Activated T-cell treated with anti-CD3 and anti-CD28 coated beads, Interleukin-2, amount 50 U/mL, for 72 hours (primary cell): ENCODE results near the gene PDE4DIP. TPM values are rescaled to one million over a fixed set of nuclear protein-coding genes. Genes with fewer than 3 reads are reported as not detected.
A peak's percentile ranks its signal among the peaks of the same experiment; 100 is the strongest.
"Not testable (repeated sequence)": the region's sequence is repeated elsewhere in the genome, so short reads cannot be mapped to it uniquely, and the experiment has no call there.

ENCODE experiments used
- ATAC-seq, 2 donors: fragments of 150-1000 bp; cut with Tn5 transposase; replicated peaks in 1 of 2; 2 replicates each; pipeline ENCODE4 v1.10.0; 2021; ENCODE audit warnings: moderate library complexity in 2 of 2, mild to moderate bottlenecking in 1 of 2
- DNase-seq, 2 donors: peaks; one replicate each; pipeline ENCODE4 v3.0.0; 2021 to 2022; ENCODE audit warnings: mixed read lengths in 1 of 2
- H3K27ac Mint-ChIP-seq: one replicate; pipeline ENCODE4 v1.8.0; 2022; ENCODE audit warnings: mild to moderate bottlenecking, moderate library complexity, mixed read lengths
- H3K27me3 Mint-ChIP-seq: one replicate; pipeline ENCODE4 v1.8.0; 2022; ENCODE audit warnings: low read depth, mixed read lengths
- H3K36me3 Mint-ChIP-seq, 2 donors: one replicate each; pipeline ENCODE4 v1.8.0; 2022; ENCODE audit warnings: mixed read lengths in 2 of 2, mild to moderate bottlenecking in 1 of 2; ENCODE audit not compliant: insufficient read depth in 2 of 2
- H3K4me1 Mint-ChIP-seq: one replicate; pipeline ENCODE4 v1.8.0; 2022; ENCODE audit warnings: low read depth, mixed read lengths
- H3K4me3 Mint-ChIP-seq, 2 donors: one replicate each; pipeline ENCODE4 v1.8.0; 2022; ENCODE audit warnings: mild to moderate bottlenecking in 2 of 2, mixed read lengths in 2 of 2, moderate library complexity in 2 of 2
- H3K9me3 Mint-ChIP-seq, 2 donors: one replicate each; pipeline ENCODE4 v1.8.0; 2022; ENCODE audit warnings: mixed read lengths in 2 of 2
- total RNA-seq, 2 donors: library from RNA; stranded (reverse); gene quantifications; one replicate each; pipeline ENCODE4 v1.2.3, GENCODE V29; 2022

The PDE4DIP gene
- total RNA-seq, 2 donors from 2014 or later, result 55.7 to 63.8 TPM

DNA sequence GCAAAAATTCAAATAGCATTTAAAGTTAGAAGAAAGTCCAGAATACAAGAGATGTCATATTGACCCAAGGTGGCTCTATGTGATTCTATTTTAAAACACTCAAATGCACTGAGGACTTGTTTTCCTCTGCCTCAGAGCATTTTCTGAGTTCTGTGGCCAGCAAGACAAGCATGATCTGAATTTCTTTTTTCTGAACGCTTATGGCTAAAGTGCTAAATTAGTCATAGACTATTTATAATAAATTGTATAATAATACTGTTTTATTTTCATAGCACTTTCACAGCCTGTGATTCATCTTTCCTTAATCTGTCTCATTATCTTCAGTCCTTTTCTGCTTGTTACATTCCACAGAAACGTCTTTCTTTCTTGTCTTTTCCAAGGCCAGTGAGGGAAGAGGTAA, 7.5 kb downstream of the PDE4DIP start:
- not testable (repeated sequence) for H3K4me1 Mint-ChIP-seq, H3K27me3 Mint-ChIP-seq, H3K4me3 Mint-ChIP-seq, H3K27ac Mint-ChIP-seq, ATAC-seq, DNase-seq, H3K9me3 Mint-ChIP-seq, H3K36me3 Mint-ChIP-seq

DNA sequence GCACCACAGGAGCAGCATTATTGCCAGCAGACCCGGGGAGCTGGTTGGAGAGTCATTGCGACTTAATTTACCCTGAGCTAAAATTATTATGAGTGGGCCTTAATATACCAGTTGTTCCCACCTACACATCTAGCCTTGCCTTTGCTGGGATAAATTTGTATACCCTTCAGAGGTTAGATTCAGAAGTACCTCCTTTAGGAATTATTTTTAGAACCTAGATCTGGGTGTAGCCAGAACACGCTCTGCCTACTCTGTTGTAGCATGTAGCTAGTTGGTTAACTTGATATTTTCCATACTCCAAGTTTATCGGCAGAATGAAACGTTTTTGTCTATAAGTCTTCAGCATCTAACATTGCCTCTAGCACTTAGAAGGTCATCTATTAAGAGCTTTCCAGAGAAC, 9.1 kb downstream of the PDE4DIP start:
- not testable (repeated sequence) for H3K9me3 Mint-ChIP-seq, H3K4me1 Mint-ChIP-seq, H3K36me3 Mint-ChIP-seq, H3K27ac Mint-ChIP-seq, ATAC-seq, H3K27me3 Mint-ChIP-seq, DNase-seq, H3K4me3 Mint-ChIP-seq

DNA sequence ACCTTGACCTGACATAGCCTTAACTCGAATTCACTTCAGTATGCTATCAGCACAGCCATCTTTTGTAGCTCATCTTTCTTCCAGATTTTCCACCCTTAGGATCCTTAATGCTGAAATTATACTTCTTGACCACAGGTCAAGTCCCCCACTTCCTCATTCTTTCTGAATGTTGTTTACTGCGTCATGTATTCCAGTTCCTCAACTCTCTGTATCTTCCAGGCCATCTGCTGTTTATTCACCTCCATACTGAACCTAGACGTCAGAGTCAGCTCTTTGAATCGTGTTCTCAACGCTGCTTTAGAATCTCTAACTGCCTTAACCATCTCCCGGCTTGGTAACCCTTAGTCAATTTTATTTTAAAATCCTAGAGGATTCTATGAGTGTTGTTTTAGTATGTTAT, 9.8 kb downstream of the PDE4DIP start:
- not testable (repeated sequence) for H3K27me3 Mint-ChIP-seq, H3K4me1 Mint-ChIP-seq, DNase-seq, H3K36me3 Mint-ChIP-seq, H3K4me3 Mint-ChIP-seq, H3K9me3 Mint-ChIP-seq, ATAC-seq, H3K27ac Mint-ChIP-seq

DNA sequence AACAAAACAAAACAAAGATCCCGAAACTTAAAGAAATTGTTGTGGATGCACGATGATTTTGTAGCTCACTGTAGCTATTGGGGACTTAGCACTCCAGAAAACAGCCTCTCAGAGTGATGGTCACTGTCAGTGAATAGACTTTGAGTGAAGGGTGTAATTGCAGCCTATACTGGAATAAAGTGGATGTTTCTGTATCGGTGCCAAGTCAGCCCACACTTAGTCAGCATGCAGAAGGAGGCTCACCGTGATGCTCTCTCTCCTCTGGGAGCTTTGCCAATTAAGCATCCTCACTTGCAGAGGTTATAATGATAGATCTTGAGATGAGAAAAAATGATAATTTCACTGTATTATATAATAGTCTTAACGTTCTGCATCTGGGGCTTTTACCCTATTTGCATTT, 11.1 kb downstream of the PDE4DIP start:
- H3K36me3 Mint-ChIP-seq, DNase-seq, H3K4me3 Mint-ChIP-seq, H3K27me3 Mint-ChIP-seq, H3K27ac Mint-ChIP-seq, ATAC-seq, H3K9me3 Mint-ChIP-seq, H3K4me1 Mint-ChIP-seq: not testable (repeated sequence)

DNA sequence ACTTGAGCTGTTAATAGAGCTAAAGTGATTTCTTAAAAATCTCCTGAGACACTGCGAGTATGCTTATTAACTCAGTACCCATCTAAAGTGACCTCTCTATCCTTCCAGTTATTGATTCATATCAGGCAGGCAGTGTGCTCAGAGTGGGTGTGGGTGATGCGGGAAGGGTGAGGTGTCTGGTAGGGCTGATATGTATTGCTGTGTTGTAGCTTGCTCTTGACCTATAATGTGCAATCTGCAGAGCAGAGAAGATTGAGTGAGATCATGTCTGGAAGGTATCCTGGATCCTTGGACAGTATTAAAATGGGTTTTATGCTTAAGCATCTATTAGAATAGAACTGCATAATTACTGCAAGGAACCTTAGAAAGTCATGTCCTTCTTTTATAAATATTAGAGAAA, 15.8 kb downstream of the PDE4DIP start:
- not testable (repeated sequence) for H3K4me3 Mint-ChIP-seq, H3K27me3 Mint-ChIP-seq, H3K36me3 Mint-ChIP-seq, H3K9me3 Mint-ChIP-seq, H3K4me1 Mint-ChIP-seq, ATAC-seq, DNase-seq, H3K27ac Mint-ChIP-seq

DNA sequence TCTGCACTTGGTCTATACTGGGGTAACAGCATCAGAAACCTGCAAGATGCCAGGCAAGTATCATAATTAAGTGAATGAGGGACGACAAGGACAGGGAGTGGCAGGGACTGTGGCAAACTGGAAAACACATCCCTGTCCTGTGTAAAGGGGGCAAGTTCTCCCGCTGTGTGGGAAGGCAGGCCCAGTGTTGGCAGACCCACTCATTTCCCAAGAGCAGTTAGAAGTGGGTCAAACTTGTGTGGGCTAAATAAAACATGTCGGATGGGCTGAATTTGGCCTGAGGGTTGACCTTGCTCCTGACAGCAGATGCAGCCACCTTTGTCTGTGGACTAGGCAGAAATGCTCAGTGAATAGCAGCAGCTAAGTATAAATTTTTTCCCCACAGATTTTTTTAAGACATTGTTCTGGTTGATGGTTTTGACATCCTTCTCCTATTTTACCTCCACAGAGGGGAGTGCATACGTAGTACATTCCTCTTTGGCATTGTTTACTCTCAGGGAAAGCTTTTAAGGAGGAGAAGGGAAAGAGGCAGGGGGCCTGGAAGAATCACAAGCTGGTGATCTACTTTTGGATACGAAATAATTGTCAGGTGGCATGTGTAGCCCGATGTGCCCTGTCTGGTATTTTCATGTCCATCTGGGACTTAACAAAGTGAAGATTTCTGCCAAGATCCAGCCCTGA, 16.5 kb downstream of the PDE4DIP start:
- ATAC-seq, result not testable (repeated sequence)

DNA sequence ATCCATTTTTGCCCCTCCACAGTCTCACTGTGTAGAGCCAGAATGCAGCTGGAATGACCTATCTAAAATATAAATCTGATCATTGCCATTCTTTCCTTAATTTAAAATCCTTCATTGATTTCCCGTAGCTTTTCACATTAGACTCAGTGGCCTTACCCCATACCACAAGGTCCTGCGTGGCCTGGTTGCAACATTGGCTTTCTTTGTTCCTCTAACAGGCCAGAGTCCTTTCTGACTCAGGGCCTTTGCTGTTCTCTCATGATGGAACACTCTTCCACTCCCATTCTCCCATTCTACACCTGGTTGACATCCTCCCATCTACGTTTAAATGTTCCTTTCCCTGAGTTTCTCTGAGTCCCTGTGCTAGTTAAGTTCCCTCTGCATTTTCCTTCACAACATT, 18.4 kb downstream of the PDE4DIP start:
- H3K27me3 Mint-ChIP-seq, H3K4me1 Mint-ChIP-seq, ATAC-seq, H3K4me3 Mint-ChIP-seq, DNase-seq, H3K27ac Mint-ChIP-seq, H3K9me3 Mint-ChIP-seq, H3K36me3 Mint-ChIP-seq: not testable (repeated sequence)

More for the DNA sequence above, 16.5 kb downstream of the PDE4DIP start:
- H3K27ac Mint-ChIP-seq, H3K4me1 Mint-ChIP-seq, H3K27me3 Mint-ChIP-seq, DNase-seq, H3K9me3 Mint-ChIP-seq, H3K4me3 Mint-ChIP-seq, H3K36me3 Mint-ChIP-seq: not testable (repeated sequence)

DNA sequence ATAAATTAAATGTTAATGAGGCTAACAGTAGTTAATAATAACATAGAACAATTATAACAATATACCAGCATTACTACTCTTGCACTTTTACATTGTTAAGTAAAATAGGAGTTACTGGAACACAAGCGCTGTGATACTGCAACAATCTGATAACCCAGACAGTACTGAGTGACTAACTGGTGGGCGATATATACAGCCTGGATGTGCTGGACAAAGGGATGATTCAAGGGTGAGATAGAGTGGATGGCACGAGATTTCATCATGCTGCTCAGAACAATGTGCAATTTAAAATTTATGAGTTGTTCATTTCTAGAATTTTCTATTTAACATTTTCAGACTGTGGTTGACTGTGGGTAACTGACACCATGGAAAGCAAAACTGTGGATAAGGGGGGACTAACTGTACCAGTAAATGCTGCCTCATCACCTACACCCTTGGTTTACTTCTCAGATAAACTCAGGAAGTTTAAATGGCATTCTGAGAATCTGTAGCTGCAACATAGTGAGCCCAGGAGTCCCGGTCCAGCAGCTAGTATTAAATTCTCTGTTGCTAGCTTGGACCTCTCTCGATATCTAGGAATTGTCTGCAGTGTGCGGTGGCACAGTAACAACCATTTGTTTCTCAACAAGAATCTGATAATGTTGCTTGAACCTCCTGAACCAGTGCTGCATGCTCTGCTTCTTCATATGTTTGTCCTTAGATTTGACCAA, 24.9 kb downstream of the PDE4DIP start:
- H3K4me1 Mint-ChIP-seq, DNase-seq, H3K27me3 Mint-ChIP-seq, H3K9me3 Mint-ChIP-seq, H3K27ac Mint-ChIP-seq, H3K36me3 Mint-ChIP-seq, H3K4me3 Mint-ChIP-seq: not testable (repeated sequence)
- ATAC-seq, result peak; percentile 99

DNA sequence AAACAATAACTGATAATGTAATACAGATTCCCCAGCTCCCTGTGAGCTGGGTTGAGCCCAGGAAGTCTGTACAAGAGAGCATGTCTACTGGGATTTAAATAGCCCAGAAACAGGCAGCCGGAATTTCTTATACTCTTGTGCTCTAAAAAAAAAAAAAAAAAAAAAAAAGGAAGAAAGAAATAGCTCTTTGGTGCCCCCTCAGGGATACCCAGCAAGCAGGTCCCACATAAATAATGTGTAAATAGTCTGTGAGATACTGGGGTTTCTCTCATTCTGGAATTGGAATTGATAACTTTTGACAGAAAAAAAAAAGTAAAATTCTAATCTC, 25.4 kb downstream of the PDE4DIP start:
- H3K4me1 Mint-ChIP-seq, H3K27me3 Mint-ChIP-seq, H3K27ac Mint-ChIP-seq, H3K36me3 Mint-ChIP-seq, ATAC-seq, H3K9me3 Mint-ChIP-seq, DNase-seq, H3K4me3 Mint-ChIP-seq: not testable (repeated sequence)

DNA sequence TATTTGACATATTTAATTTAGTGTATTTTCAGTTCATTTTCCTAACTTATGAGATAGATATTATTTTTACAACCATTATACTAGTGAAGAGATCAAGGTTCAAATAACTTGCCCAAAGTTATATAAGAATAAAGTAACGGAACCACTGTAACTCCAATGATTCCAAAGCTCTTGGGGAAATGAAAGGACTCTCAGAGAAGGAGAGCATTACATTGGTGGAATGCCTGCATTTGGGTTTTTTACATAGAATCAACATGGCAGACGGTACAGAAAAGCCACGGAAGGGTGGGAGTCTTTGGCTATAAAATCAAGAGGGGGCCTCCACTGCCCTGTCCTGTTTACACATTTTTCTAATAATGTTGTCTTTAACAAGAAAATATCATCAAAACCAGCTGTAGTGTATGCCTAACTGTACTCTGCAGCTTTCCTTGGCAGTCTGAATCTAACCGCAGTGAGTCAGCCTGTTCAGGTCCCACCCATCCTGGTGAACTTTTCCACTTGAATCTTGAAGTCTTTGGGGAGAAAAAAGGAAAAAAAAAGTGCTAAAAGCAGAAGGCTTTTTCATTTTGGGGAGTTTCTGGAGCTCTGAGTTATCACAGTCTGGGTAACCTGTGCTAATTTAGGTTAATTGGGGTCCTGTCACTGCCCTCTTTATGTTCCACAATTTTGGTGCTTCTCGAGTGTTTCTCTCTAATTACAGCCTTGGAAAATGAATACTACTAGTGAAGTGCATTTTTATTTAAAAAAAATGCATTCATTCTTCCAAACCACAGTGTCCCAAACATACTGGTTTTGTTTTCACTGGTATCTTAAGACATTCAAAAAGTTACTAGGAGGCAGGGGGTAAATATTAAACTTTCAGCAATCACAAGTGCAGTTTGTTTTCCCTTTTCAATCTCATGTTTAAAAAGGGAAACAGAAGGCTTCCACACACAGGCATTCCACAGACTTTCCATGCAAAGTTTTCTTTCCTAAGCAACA, 30.5 kb downstream of the PDE4DIP start:
- not testable (repeated sequence) for H3K27ac Mint-ChIP-seq, H3K27me3 Mint-ChIP-seq, H3K9me3 Mint-ChIP-seq, H3K36me3 Mint-ChIP-seq, DNase-seq, H3K4me1 Mint-ChIP-seq, H3K4me3 Mint-ChIP-seq, ATAC-seq

DNA sequence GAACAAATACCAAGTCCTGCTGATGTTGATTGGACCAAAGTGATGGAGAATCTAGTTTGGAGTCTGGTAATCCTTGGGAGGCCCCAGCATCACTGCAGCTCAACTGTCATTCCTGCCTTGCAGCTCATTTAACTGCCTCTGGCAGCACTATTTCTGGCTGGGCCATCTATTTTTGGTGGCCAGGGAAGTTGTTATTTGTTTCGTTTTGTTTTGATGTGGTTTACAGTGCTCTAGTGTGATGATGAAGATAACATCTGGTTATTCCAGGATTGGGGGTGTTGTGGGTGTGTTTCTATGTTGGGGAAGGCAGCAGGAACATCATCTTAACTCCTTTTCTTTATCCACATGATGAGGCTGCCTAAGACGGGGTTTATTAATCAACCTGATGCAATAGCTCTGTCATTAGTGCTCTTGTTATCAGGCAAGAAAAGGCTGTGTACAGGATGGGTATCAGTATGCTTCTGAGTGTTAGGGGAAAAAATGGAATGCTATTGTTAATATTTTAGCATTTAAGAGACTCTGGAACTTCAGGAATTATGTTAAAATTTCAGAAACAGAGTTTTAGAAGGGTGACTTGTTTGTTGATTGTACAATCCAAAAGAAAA, 35.7 kb downstream of the PDE4DIP start:
- H3K4me1 Mint-ChIP-seq, H3K4me3 Mint-ChIP-seq, H3K36me3 Mint-ChIP-seq, H3K9me3 Mint-ChIP-seq, DNase-seq, ATAC-seq, H3K27ac Mint-ChIP-seq, H3K27me3 Mint-ChIP-seq: not testable (repeated sequence)

DNA sequence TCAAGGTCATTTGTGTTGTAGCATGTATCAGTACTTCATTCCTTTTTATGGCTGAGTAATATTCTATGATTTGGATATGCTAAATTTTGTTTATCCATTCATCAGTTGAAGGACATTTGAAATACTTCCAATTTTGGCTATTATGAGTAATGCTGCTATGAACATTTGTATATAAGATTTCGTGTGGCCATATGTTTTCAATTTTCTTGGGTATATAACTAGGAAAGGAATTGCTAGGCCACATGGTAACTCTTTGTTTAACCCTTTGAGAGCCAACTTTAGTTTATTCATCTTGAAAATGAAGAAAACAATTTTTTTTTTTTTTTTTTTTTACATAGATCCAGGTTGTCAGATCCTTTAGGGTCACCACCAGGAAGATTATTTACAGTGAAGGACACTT, 37.0 kb downstream of the PDE4DIP start:
- H3K4me1 Mint-ChIP-seq, ATAC-seq, H3K27ac Mint-ChIP-seq, H3K36me3 Mint-ChIP-seq, H3K4me3 Mint-ChIP-seq, DNase-seq, H3K9me3 Mint-ChIP-seq, H3K27me3 Mint-ChIP-seq: not testable (repeated sequence)

DNA sequence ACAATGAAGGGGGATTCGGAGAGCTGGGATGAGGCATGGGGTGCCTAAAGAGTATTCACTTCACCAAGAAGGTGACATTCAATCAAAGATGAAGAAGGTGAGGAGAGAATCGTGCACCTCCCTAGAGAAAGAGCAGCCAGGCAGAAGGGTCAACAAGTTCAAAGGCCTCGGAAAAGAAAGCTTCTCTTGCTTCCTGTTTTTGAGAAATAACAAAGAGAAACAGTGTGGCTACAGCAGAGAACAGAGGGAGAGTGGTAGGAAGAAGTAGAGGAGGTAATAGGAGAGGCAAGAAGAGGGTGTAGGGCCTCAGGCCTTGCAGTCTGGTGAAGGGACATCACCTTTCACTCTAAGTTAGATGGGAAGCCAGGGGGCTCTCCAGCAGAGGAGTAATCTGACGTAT, 41.0 kb downstream of the PDE4DIP start:
- not testable (repeated sequence) for H3K27ac Mint-ChIP-seq, H3K27me3 Mint-ChIP-seq, H3K36me3 Mint-ChIP-seq, H3K9me3 Mint-ChIP-seq, DNase-seq, H3K4me1 Mint-ChIP-seq, ATAC-seq, H3K4me3 Mint-ChIP-seq
